Prostate gland (tissue), 2 donors: Measurements from ENCODE around the gene CCDC185. TPM values are rescaled to one million over a fixed set of nuclear protein-coding genes. Genes with fewer than 3 reads are reported as not detected.

Experiments
- DNase-seq: peaks from one replicate; pipeline ENCODE4 v3.0.0-alpha.2; 2019; ENCODE audit warnings: low spot score
- H3K27ac ChIP-seq, 2 donors: fragments of 200-600 bp; sonication (generic); 2 replicates each; pipeline ENCODE4 v1.5.1; 2017 to 2019
- H3K27me3 ChIP-seq: fragments of 200-600 bp; sonication (generic); replicated peaks from 2 replicates; pipeline ENCODE4 v1.5.1; 2019; ENCODE audit not compliant: insufficient read depth
- H3K36me3 ChIP-seq, 2 donors: fragments of 200-600 bp; sonication (generic); 1 replicate in 1 of 2; 2 replicates in 1 of 2; pipeline versions ENCODE4 v1.5.1 to v1.8.1; 2017 to 2019
- H3K4me1 ChIP-seq: fragments of 200-600 bp; sonication (generic); replicated peaks from 2 replicates; pipeline ENCODE4 v1.5.1; 2019
- H3K4me3 ChIP-seq, 2 donors: fragments of 200-600 bp; sonication (generic); 2 replicates each; pipeline ENCODE4 v1.5.1; 2017 to 2019
- H3K9me3 ChIP-seq: fragments of 200-600 bp; sonication (generic); 2 replicates; pipeline ENCODE4 v1.5.1; 2017
- CTCF ChIP-seq, 4 experiments: fragments of 200-600 bp in 2 of 4; fragments of 450-650 bp in 2 of 4; sonication (generic) in 2 of 4; IDR thresholded peaks; 1 replicate in 3 of 4; 2 replicates in 1 of 4; pipeline ENCODE4 v1.5.1; 2016 to 2019; ENCODE audit warnings: antibody characterized with exemption in 4 of 4, mild to moderate bottlenecking in 2 of 4, moderate library complexity in 2 of 4
- POLR2A ChIP-seq: fragments of 450-650 bp; IDR thresholded peaks from one replicate; pipeline ENCODE4 v1.6.1; 2016; ENCODE audit warnings: antibody characterized with exemption, mild to moderate bottlenecking
- POLR2AphosphoS5 ChIP-seq: sonication (generic); formaldehyde crosslinking; IDR thresholded peaks from one replicate; pipeline ENCODE4 v1.6.1; 2017; ENCODE audit warnings: antibody characterized with exemption
- WGBS: methylation state at CpG from one replicate; pipeline ENCODE4 v1.1.5; 2018; 5-methylcytosine and 5-hydroxymethylcytosine counted together
- intact Hi-C: fragments of 100-400 bp; cut with DNase I; formaldehyde crosslinking; loops from one replicate; pipeline ENCODE4 v1.14.2; 2022
- total RNA-seq, 2 donors: library from RNA; depleted of rRNA; stranded (reverse); fragments of >200 nt; gene quantifications; one replicate each; pipeline ENCODE4 v1.1.0, GENCODE V29; 2016

The CCDC185 gene
- total RNA-seq, 2 donors from 2014 or later, result 2.7 TPM; not detected in 1

- Histone ChIP-seq H3K27me3 (no peaks in the 10 kb centered on the region), H3K4me3 (no peak overlapping the region), H3K27ac (no peak overlapping the region), H3K9me3 (no peaks in the 10 kb centered on the region), H3K36me3 (no peaks in the 10 kb centered on the region), H3K4me1 (no peaks in the 10 kb centered on the region)
- TF ChIP-seq POLR2A (no peak), POLR2AphosphoS5 (no peak), CTCF (IDR thresholded peaks at IDR 0.05) (no peak)
- 71% methylated on average over 6 of the region's 6 CpGs for WGBS
- intact Hi-C loops, result no loop called here
- no peak for DNase-seq
These were observed 39.3 kb upstream of the CCDC185 start for GRCh38 chr1:223353939-223354338.

GRCh38 chr1:223355699-223356098 is 37.5 kb upstream of the CCDC185 start:
- H3K4me3 ChIP-seq, result no peak overlapping the region
- no peaks in the 10 kb centered on the region for H3K9me3 ChIP-seq
- 84% methylated on average over 2 of the region's 2 CpGs for WGBS
- no peaks in the 10 kb centered on the region for H3K4me1 ChIP-seq
- no peak for TF ChIP-seq POLR2AphosphoS5
- no peak for TF ChIP-seq CTCF (IDR thresholded peaks at IDR 0.05)
- TF ChIP-seq POLR2A, result no peak
- no peaks in the 10 kb centered on the region for H3K27me3 ChIP-seq
- DNase-seq, result no peak
- H3K27ac ChIP-seq, result no peak overlapping the region
- no peaks in the 10 kb centered on the region for H3K36me3 ChIP-seq
- intact Hi-C loops, result no loop called here

GRCh38 chr1:223358826-223359225 is 34.4 kb upstream of the CCDC185 start:
- 87% methylated on average over 3 of the region's 3 CpGs for WGBS
- TF ChIP-seq CTCF (IDR thresholded peaks at IDR 0.05), result peak in 1 of 4 experiments; percentile 25
- no peak for TF ChIP-seq POLR2AphosphoS5
- DNase-seq, result no peak
- Histone ChIP-seq H3K4me3 (no peak overlapping the region), H3K27me3 (no peaks in the 10 kb centered on the region), H3K27ac (no peak overlapping the region), H3K36me3 (no peaks in the 10 kb centered on the region), H3K4me1 (no peaks in the 10 kb centered on the region), H3K9me3 (no peaks in the 10 kb centered on the region)
- intact Hi-C loops, result no loop called here

- no peak for TF ChIP-seq POLR2A
- no peak for TF ChIP-seq POLR2AphosphoS5
- TF ChIP-seq CTCF (IDR thresholded peaks at IDR 0.05), result no peak
- H3K9me3 ChIP-seq, result no peaks in the 10 kb centered on the region
- H3K27ac ChIP-seq, result no peak overlapping the region
- H3K4me1 ChIP-seq, result no peaks in the 10 kb centered on the region
- no peak for DNase-seq
- intact Hi-C loops, result no loop called here
- H3K27me3 ChIP-seq, result no peaks in the 10 kb centered on the region
- no peaks in the 10 kb centered on the region for H3K36me3 ChIP-seq
- H3K4me3 ChIP-seq, result peak overlapping the region; percentile 46 to 49
- 2% methylated on average over 44 of the region's 44 CpGs for WGBS
These were observed 30.0 kb upstream of the CCDC185 start for GRCh38 chr1:223363057-223363855.
